Umbilical cord (tissue), 2 donors: ENCODE measurements around the gene SNCA. TPM values are rescaled to one million over a fixed set of nuclear protein-coding genes. Genes with fewer than 3 reads are reported as not detected.

Experiments used
- DNase-seq: peaks from one replicate; pipeline ENCODE4 v3.0.0-alpha.2; 2015; ENCODE audit warnings: low spot score
- total RNA-seq: library from RNA; depleted of rRNA; stranded (reverse); fragments of >200 nt; gene quantifications from one replicate; pipeline ENCODE4 v1.2.3, GENCODE V29; 2014; ENCODE audit warnings: low replicate concordance; ENCODE audit not compliant: insufficient read depth

The SNCA gene
- total RNA-seq, 1 donor from 2014 or later = 86.4 TPM

DNA sequence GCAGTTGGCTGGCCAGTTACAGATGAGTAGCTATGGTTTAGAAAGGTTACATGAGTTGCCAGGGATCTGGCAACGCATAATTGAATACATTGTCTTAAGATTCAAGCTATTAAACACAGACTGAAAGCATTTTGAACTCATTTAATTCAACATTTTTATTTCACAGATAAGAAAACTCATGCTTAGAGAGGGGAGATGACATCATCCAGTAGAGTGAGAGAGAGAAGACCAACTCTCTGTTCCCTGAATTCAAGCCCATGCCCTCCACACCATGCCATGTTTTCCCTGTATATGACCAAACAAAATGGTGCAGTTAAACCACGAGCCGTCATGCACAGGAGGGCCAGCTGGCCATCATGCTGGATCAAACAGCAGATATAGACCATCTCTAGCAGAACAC is 22.6 kb downstream of the SNCA start:
- DNase-seq = no peak

DNA sequence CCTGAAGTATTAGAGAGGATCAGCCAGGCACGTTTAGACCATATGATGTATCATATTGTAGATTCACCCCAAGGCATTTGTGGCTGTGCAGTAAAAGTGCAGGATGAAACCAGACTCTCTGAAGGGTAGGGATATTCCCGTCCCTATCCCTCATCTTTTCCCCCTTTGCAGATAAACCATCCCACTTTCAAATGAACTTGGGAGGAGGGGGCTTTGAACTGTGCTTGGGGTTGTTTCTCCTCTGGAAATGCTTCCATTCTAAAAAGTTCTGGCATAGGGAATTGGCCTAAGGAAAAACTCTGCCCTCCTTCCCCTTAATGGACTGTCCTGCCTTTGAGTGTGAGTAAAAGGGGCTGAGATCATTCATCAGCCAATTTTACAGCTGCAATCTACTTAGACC is 23.8 kb downstream of the SNCA start:
- no peak for DNase-seq

DNA sequence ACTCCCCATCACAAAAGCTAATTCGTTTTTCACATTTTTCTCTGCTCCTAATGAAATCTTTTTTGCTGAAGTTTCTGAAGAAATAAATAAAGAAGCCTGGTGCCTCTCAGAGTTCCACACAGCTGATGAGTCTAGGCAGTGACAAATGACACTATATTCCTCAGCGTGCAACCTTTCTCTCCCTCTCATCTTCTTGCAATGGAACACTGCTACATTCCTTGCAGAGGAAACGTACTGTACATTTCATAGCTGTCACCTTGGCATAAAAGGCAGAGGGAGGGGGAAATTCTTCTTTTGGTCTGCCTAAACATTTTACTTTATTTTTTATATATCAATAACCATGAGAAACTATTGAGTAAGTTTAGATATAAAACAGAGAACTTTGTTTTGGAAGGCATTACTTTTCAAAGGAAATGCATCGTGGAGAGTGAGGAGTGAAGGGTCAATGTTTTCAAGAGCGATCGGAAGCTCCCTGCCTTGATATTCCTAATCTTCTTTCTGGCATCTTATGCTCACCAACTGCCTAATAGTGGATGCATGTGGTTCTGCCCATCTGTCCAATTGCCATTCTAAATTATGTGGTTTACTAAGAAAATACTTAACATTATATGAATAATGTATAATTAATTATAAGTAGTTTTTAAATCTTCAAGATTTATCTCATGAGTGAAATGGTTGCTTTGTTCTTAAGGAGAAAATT is 29.4 kb downstream of the SNCA start:
- DNase-seq = no peak

DNA sequence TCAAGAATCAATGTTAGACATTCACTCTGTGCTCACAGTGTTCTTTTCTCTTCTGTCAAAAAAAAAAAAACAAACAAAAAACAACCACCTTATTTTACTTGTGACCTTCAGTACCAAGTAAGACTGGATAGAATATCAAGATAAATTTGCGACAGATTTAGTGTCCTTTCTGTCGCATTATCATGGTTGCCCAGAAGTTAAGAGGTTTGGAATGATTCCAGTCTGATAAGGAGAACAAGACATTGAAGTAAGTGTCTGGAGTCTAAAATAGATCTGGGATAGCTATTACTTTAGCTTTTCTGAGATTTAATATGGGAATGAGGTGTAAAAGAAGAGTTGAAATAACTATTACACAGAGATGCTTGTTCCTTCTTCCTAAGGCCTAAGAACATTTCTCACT is 31.7 kb downstream of the SNCA start:
- DNase-seq = no peak

DNA sequence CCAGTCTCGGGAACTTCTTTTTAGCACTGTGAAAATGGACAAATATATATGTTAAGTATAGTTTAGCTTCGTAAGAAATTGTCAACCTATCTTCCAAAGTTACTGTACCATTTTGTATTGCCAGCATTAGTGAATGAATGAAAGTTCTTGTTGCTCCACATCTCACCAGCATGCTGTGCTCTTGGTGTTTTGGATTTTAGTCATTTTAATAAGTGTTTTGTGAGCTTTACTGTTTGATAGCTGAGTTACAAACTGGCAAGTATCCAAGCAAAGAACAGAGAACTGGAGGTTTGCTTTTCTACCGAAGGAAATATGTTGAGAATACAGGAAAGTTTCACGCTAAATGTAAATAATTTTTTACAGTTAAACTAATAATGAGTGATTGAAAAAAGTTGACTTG is 33.0 kb downstream of the SNCA start:
- DNase-seq = no peak

DNA sequence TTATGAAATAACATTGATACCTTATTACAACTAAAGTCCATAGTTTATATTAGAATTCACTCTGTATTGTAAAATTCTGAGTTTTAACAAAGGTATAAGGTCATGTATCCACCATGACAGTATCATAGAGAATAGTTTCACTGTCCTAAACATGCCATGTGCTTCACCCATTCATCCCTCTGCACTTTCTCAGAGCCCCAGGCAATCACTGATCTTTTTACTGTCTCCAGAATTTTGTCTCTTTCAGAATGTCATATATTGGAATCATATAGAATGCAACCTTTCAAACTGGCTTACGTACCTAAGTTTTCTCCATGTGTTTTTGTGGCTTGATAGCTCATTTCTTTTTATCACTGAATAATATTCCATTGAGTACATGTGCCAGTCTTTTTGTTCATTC is 33.9 kb downstream of the SNCA start:
- DNase-seq = no peak

DNA sequence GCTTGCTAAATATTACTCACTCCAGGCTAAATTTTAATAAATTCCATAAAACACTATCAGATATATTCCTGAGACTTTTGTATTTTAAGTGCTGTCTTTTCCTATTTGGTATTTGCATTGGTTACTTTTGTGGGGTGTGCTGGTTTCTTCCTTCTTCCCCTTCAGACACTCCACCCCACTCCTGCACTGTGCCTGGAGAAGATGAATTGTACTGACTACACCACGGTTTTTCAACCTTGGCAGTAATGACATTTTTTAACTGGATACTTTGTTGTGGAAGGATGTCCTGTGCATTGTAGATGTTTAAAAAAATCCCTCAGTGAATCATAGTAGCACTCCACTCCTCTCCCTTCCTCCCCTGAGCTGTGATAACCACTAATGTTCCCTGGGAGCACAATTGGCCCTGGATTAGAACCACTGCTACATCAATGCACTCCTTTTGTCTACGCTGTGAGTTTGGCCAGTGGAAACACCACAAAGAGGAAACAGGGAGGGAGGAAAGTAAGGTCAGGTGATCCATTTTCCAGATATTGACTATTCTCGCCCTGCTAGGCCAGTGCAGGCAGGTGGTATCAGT is 36.3 kb downstream of the SNCA start:
- DNase-seq = no peak

DNA sequence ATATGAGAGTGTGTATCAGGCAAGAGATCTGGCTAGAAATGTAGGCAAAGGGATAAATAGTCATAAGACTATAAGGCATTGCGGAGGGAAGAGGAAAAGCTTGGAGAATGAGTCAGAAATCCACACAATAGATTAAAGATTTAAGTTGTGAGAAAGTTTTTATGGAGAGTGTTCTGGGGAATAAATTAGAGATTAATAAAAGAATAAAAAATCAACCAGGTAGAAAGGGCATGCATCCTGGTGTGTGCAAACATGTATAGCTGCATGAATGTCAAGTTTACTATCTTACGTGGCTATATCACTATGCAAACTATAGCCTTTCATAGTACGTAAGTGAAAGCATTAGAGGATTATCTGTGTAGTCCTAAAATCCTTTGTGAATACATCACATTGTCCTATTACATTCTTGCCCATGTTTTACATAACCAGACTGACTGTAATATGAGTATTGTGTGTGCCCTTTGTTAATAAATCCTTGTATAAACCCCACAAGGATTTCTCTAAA is 36.9 kb downstream of the SNCA start:
- no peak for DNase-seq

DNA sequence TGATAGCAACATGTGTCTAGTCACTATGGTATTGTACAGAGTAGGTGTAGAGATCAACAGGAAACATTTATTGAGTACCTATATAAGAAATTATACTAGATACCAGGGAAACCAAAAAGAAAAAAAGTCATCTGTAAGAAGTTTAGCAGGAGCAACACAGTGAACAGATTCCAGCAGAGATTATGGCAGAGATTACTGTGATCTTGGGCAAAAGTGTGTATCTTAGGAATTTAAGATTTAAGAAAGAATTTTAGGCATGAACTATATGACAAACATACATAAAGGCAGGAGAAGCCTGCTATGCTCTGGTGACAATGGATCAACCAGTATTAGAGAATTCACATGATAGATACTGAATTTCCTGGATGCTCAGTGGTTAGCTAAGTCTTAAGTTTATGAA is 37.9 kb downstream of the SNCA start:
- DNase-seq = no peak

DNA sequence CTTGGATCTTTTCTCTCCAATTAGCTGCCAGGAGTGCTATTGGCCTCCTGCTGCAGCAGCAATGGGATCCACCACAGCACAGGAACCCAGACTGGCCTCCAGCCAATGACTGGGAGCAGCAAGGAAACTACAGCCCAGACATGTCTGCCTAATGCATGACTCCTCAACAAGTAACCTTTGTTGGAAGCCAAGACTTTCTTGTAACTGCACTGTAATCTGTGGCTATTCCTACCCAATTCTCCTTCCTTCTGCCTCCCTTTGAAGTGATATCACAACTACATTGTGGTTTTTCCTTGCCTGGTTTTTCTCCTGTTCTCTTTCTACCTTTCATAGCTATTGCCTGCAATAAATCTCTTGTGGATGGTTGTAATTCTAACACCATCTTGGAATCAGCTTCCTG is 39.8 kb downstream of the SNCA start:
- DNase-seq = no peak

DNA sequence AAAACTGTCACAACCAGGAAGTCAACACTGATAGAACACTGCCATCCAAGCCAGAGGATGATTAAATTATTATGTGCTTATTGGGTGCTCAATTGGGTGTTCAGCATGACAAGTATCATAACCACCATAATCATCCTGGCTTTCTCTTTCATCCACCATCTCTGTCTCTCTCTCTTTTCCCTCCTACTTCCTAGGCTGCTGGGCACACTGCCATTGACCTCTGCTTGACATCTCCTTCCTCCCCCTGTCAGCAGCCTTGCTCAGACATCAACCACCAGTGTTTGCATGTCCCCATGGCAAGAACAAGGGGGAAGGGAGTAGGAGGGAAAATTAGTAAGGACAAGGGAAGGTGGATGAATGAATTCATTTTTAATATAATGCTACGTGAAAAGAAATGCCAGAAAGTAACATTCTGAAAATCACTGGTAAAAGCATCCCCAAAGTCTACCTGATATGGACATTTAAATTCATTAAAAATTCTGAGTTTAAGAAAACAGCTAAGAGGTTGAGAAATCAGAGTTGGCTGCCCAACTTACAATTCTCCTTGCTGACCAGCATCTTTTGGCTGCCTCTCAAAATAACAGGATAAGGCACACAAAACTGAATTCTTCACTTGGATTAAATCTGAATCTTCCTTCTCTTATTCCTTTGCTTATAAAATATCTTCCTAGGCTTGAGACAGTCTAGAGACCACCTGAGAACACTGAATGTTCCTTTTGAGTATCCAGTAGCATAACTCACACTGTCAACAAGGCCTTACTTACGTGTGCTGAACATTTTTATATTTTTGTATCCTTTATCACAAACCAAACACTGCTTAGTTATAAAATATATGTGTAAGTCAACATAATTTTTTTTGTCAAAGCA is 48.5 kb downstream of the SNCA start:
- DNase-seq = no peak

DNA sequence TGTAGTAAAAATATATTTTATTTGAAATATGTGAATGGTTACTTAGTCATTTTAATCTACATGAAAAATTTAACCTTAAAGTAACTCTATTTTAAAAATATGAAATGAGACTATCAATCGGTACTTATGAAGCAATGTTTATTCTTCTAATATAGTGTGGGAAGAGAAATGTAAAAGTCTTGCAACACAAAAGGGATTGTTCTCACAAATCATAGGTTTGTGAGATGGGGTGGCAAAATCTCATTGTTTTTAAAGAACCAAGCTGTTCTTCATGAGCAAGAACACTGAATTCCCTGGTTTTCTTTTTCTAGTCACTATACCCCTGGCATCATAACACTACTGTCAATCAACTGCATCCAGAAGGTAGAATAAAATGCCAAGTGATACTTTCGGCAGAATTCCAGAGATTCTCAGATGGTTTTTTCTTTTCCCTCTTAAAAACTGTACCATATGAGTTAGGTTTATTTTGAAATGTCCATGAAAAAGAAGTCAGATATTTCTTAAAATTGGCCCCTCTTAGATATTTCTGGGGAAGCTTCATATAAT is 52.2 kb downstream of the SNCA start:
- no peak for DNase-seq

DNA sequence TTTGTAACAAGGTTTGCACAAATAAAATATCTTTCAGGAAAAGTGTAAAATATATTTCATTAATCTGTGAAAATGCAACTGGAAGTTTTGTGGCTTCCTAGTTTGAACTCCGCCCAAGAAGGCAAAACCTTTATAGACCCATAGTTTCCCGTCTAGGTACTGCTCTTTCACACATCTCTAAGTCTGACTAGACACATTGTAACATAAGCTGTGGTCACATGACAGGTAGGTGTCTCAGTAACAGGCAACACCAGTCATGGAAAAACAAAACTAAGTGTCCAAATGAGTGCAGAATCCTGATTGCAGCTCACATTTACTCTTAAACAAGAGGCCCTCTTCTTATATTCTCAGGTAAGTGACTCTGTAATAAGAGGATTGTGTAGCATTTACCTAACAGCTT is 55.6 kb downstream of the SNCA start:
- DNase-seq = no peak

DNA sequence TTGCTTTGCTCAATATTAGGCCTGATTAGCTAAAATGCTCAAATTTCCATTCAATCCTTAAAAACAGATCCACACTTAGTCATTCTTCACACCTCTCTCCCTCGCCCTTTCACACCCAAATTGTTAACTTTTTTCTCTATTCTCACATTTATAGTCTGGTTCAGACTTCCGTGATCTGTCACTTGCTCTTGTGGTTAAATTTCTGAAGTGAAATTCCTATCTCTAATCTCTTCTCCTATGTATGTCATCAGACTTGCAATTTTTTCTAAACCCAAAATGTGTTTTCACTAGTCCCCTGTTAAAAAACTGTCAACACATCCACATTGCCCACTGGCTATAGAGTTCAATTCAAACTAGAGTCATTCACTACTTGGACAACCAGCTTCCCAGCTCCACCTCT is 63.2 kb downstream of the SNCA start:
- DNase-seq = no peak

DNA sequence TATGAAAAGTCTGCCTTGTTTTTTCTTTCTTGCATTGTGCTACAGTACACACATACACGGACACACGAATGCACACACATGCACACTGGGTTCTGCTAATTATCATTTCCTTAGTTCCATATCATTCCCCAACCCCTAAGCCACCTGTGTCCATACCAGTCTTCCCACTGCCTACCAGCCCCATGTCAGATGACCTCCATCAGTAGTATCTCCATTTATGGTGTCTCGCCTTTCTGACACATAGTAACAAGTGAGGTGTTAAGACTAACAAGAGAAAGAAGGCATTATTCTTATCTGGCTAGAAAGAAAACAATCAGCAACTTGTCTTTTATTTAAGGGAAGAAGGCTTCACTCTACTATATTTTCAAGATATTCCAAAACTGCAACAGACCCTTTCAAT is 67.1 kb downstream of the SNCA start:
- DNase-seq = no peak

DNA sequence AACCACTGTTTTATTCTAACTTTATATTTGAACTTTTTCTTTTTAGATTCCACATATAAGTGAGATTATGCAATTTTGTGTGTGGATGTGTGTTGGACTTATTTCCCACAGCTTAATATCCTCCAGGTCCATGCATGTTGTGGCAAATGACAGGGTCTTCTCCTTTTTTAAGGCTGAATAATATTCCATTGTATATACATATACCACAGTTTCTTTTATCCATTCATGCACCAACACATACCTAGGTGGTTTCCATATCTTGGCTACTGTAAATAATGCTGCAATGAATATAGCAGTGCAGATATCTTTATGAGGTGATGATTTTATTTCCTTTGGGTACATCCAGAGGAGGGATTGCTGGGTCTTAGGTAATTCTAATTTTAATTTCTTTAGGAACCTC is 69.0 kb downstream of the SNCA start:
- DNase-seq = no peak

DNA sequence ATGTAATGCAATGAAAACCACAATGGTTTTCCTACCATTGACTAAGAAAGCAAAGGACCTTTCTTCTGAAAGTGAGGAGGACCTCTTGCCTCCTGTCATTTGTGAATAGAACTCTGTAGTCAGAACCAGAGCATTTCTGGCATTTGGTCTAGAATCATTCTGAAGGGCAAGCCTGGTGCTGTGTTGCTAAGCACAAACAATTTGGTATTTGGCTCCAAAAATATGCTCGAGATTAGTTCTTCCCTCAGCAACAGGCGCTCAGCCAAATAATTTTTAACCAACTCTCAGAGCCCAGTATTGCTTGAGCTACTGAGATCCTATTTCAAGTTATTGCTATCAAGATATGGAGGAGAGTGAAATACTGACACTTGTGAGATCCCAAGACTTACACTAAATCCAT is 71.0 kb downstream of the SNCA start:
- DNase-seq = peak; percentile 85

DNA sequence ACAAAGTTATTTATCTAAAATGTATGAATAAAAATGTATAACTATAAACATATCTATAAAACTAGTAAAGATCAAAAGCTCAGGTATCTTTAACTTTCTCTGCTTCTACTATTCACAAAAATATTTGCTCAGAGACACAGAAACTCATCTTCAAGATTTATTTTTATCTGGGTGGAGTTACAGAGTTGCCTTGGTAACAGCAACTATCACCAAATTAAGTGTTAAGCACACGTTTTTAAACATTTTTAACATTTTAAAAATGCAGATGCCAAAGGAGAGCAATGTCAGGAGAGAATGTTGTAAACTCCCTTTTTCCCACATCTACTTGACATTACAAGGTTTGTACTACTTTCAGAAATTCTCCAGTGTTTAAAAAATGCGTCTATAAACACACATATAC is 71.4 kb downstream of the SNCA start:
- no peak for DNase-seq

DNA sequence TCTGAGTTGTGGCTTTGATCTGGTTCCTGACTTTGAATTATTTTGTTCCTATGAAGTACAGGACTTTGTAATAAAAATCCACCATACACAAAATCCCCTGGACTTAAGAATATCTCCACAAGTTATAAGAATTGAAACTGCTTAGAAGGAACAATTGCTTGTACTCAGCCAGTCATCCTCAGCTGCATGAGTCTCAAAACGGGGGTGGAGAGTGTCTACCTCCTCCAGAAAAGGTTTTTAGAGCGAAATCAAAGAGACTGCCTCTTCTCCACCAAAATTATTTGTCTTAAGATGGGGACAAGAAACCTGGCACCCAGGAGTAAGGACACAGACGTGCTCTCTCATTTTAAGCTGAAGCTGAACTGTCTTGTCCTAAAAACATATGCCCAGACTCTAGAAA is 74.7 kb downstream of the SNCA start:
- no peak for DNase-seq

DNA sequence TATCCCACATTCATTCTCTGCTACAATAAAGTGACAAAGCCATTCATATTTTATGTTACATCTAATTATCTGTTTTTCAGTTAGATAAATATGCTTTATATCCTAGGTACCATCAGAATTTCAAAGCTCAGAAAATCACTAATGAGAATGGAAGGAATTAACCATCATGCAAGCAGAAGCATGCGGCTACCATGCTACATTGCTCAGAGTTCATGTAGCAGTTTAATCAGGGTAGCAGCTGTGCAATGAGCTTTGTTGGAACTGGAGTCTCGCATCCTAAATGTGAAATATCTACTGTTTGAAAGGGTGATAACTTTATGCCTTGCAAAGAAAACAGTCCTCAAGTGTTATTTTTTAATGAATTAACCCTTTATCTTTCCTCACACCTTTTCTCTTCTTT is 77.5 kb downstream of the SNCA start:
- DNase-seq = no peak

DNA sequence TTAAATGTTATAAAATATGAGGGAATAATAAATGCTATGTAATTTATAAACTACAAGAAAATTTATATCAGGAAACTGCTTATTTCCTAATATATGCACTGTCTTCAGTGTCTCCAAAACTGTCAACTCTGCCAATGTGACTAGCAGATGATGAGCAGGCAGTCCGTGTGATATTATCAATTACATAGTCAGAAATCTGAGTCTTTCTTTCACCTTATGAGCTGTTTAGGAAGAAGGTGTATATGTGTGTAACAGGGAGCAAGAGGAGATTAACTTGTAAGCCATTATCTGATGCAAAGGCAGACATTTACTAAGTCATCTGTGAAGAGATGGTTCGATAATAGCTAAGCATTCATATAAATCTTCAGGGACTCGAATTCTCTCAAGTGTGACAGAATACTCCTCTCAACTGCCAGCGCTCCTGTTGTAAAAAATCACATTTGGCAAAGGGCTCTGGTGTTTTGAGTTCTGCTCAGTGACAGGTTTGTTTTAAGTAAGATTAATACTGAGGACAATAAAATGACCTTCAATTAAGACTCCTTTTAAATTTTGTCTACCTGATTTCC is 79.7 kb downstream of the SNCA start:
- DNase-seq = peak; percentile 39

DNA sequence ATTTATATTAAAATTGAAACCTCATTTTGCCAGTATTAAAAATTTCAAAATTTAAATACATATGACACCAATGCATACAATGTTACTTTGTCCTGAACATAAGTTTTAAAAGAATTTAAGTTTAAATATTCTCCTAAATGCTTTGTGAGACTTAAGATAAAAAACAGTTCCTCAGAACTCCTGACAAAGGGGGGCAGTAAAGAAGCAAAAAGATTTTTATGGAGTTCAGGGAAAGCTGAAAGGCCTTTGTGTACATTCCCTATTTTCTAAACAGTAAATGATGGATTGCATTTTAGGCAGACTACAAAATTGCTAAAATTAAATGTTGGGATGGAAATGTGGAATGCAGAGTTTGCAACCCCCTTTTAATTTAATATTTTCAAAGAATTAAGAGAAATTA is 81.7 kb downstream of the SNCA start:
- no peak for DNase-seq
